HCT116 (cell line): ENCODE results near the gene FOXA1. TPM values are rescaled to one million over a fixed set of nuclear protein-coding genes. Genes with fewer than 3 reads are reported as not detected.
A peak's percentile ranks its signal among the peaks of the same experiment; 100 is the strongest.

ENCODE experiments used
- ATAC-seq: fragments of 200-7000 bp; cut with Tn5 transposase; 2 replicates; pipeline ENCODE4 v1.9.1; 2020; ENCODE audit warnings: mild to moderate bottlenecking, moderate library complexity
- BruUV-seq: library from RNA; stranded (reverse); fragments of 400-500 nt; replicated peaks from 2 replicates; lab custom pipeline; 2021; lab: Mats Ljungman, UMichigan
- CTCF ChIA-PET: fragments of 300-600 bp; sonication (Branson Sonifier 250); formaldehyde crosslinking; loops from one replicate; lab custom pipeline; 2021; ENCODE audit warnings: antibody characterized with exemption; lab: Charles Lee
- POLR2A ChIA-PET: fragments of 300-600, 350-600 bp; sonication (Branson Sonifier 250); formaldehyde crosslinking; loops from one replicate; lab custom pipeline; 2021; ENCODE audit warnings: antibody characterized with exemption; lab: Charles Lee
- RAD21 ChIA-PET, 2 experiments: fragments of 300-600 bp; sonication (Branson Sonifier 250); formaldehyde crosslinking; loops; one replicate each; lab custom pipeline; 2023; ENCODE audit warnings: low total read pairs in 2 of 2; ENCODE audit not compliant: uncharacterized antibody in 2 of 2, unreplicated experiment in 2 of 2, low non-redundant PET in 1 of 2; lab: Charles Lee
- DNase-seq: peaks from one replicate; pipeline ENCODE4 v3.0.0-alpha.2; 2010; ENCODE audit warnings: low read depth, low spot score
- H2AFZ ChIP-seq: fragments of 200-600 bp; shearing (Covaris generic), sonication (generic); 2 replicates; pipeline ENCODE4 v1.6.1; 2017; ENCODE audit warnings: low read depth, mixed run types, mixed read lengths, antibody characterized with exemption, low read length; ENCODE audit not compliant: poor library complexity, severe bottlenecking
- H3K27ac ChIP-seq: 2 replicates; pipeline ENCODE4 v1.5.1; 2012; ENCODE audit warnings: low read depth, low read length
- H3K27me3 ChIP-seq: fragments of 200-600 bp; sonication (generic); 2 replicates; pipeline ENCODE4 v1.6.1; 2016; ENCODE audit warnings: mixed run types, low read length, mixed read lengths; ENCODE audit not compliant: insufficient read depth
- H3K36me3 ChIP-seq, 2 experiments: fragments of 200-500 bp in 1 of 2; fragments of 200-600 bp in 1 of 2; sonication (Bioruptor generic) in 1 of 2; sonication (generic) in 1 of 2; 2 replicates each; pipeline versions ENCODE4 v1.5.1 to v1.6.1; 2014 to 2016; ENCODE audit warnings: low read length in 2 of 2, inconsistent platforms in 1 of 2, mixed read lengths in 1 of 2, mixed run types in 1 of 2; ENCODE audit not compliant: insufficient read depth in 2 of 2, control insufficient read depth in 1 of 2
- H3K4me1 ChIP-seq, 2 experiments: fragments of 200-600 bp in 1 of 2; sonication (generic) in 1 of 2; 2 replicates each; pipeline versions ENCODE4 v1.5.1 to v1.6.1; 2012 to 2017; ENCODE audit warnings: low read length in 2 of 2, inconsistent platforms in 1 of 2, mild to moderate bottlenecking in 1 of 2, mixed read lengths in 1 of 2, mixed run types in 1 of 2, moderate library complexity in 1 of 2; ENCODE audit not compliant: insufficient read depth in 2 of 2, control insufficient read depth in 1 of 2
- H3K4me2 ChIP-seq: fragments of 200-600 bp; sonication (generic); 2 replicates; pipeline ENCODE4 v1.6.1; 2017; ENCODE audit warnings: mixed run types, low read length, mixed read lengths
- H3K4me3 ChIP-seq, 2 experiments: fragments of 200-600 bp in 1 of 2; sonication (generic) in 1 of 2; replicated peaks in 1 of 2; 2 replicates each; pipeline ENCODE4 v1.5.1; 2011 to 2016; ENCODE audit warnings: low read length in 2 of 2, control low read depth in 1 of 2, low read depth in 1 of 2, mild to moderate bottlenecking in 1 of 2, mixed read lengths in 1 of 2, mixed run types in 1 of 2
- H3K79me2 ChIP-seq: fragments of 200-600 bp; sonication (generic); 2 replicates; pipeline ENCODE4 v1.6.1; 2017; ENCODE audit warnings: mild to moderate bottlenecking, mixed run types, low read length, moderate library complexity, mixed read lengths; ENCODE audit not compliant: insufficient read depth
- H3K9ac ChIP-seq: fragments of 200-600 bp; sonication (generic); 2 replicates; pipeline ENCODE4 v1.6.1; 2016; ENCODE audit warnings: low read length, mixed read lengths
- H3K9me2 ChIP-seq: fragments of 200-600 bp; sonication (generic), shearing (Covaris generic); 2 replicates; pipeline ENCODE4 v1.6.1; 2017; ENCODE audit warnings: mixed run types, mild to moderate bottlenecking, moderate library complexity; ENCODE audit not compliant: insufficient read depth
- H3K9me3 ChIP-seq, 2 experiments: fragments of 200-500 bp in 1 of 2; fragments of 200-600 bp in 1 of 2; sonication (Bioruptor generic) in 1 of 2; sonication (generic) in 1 of 2; 2 replicates each; pipeline ENCODE4 v1.6.1; 2014 to 2017; ENCODE audit warnings: low read length in 2 of 2, mixed read lengths in 2 of 2, inconsistent platforms in 1 of 2, low read depth in 1 of 2, mild to moderate bottlenecking in 1 of 2, mixed run types in 1 of 2, moderate library complexity in 1 of 2; ENCODE audit not compliant: control insufficient read depth in 1 of 2, insufficient read depth in 1 of 2
- H4K20me1 ChIP-seq: fragments of 200-600 bp; sonication (generic), shearing (Covaris generic); 2 replicates; pipeline ENCODE4 v1.6.1; 2017; ENCODE audit warnings: mixed run types, mild to moderate bottlenecking, moderate library complexity; ENCODE audit not compliant: insufficient read depth
- CBX3 ChIP-seq: IDR thresholded peaks from 2 replicates; pipeline ENCODE4 v1.6.1; 2012; ENCODE audit warnings: low read depth
- EGR1 ChIP-seq: IDR thresholded peaks from 2 replicates; pipeline ENCODE4 v1.6.1; 2012; ENCODE audit warnings: low read depth
- EZH2 ChIP-seq: fragments of 200-600 bp; sonication (generic); IDR thresholded peaks from 2 replicates; pipeline ENCODE4 v1.6.1; 2017; ENCODE audit warnings: antibody characterized with exemption, mixed run types
- SRF ChIP-seq: IDR thresholded peaks from 2 replicates; pipeline ENCODE4 v1.6.1; 2012; ENCODE audit warnings: low read depth
- YY1 ChIP-seq: IDR thresholded peaks from 2 replicates; pipeline ENCODE4 v1.6.1; 2011; ENCODE audit warnings: low read length, low read depth, moderate library complexity, mild to moderate bottlenecking; ENCODE audit not compliant: insufficient replicate concordance; ENCODE audit errors: extremely low read depth
- intact Hi-C: fragments of 100-400 bp; cut with micrococcal nuclease; formaldehyde crosslinking; loops from 2 replicates; pipeline ENCODE4 v1.10.0; 2022
- total RNA-seq: library from RNA; stranded (reverse); gene quantifications from one replicate; pipeline ENCODE4 v1.2.1, GENCODE V29; 2021; ENCODE audit not compliant: unreplicated experiment

Gene FOXA1
- total RNA-seq, 1 experiment from 2014 or later = 1.3 TPM

GRCh38 chr14:37625597-37626595 is 30.8 kb upstream of the FOXA1 start:
- Histone ChIP-seq H4K20me1 (no peaks in the 10 kb centered on the region), H3K4me3 (no peak overlapping the region), H2AFZ (no peak overlapping the region), H3K9me2 (no peaks in the 10 kb centered on the region), H3K27me3 (no peaks in the 10 kb centered on the region), H3K9ac (no peak overlapping the region), H3K9me3 (no peaks in the 10 kb centered on the region), H3K4me1 (peaks cover 0 to 9% of the 10 kb centered on the region in 2 experiments; a peak in 2 of 4 replicates), H3K27ac (no peak overlapping the region), H3K79me2 (no peaks in the 10 kb centered on the region), H3K36me3 (no peaks in the 10 kb centered on the region), H3K4me2 (no peak overlapping the region)
- ATAC-seq (no peak), DNase-seq (no peak)
- intact Hi-C loops = no loop called here
- TF ChIP-seq SRF = no peak
- CTCF ChIA-PET = no interaction called here
- RAD21 ChIA-PET = no interaction called here
- no TSS peak for BruUV-seq
- POLR2A ChIA-PET = no interaction called here

GRCh38 chr14:37623971-37624370 is 28.9 kb upstream of the FOXA1 start:
- 0 out of 2 replicates have a peak overlapping the region, but pooled peaks have one; percentile 1 for H3K4me2 ChIP-seq
- CTCF ChIA-PET = interaction anchor here (2.1 kb wide), 1 partner anchor 393 kb away, joined by 6 read pairs; no protein-coding TSS in a partner anchor

More at GRCh38 chr14:37623971-37624370, 28.9 kb upstream of the FOXA1 start:
- Histone ChIP-seq H3K9me2 (no peaks in the 10 kb centered on the region), H2AFZ (no peak overlapping the region), H3K4me3 (no peak overlapping the region), H3K27me3 (no peaks in the 10 kb centered on the region), H3K79me2 (no peaks in the 10 kb centered on the region), H3K9ac (no peak overlapping the region), H3K36me3 (no peaks in the 10 kb centered on the region), H3K27ac (no peak overlapping the region), H3K9me3 (no peaks in the 10 kb centered on the region), H4K20me1 (no peaks in the 10 kb centered on the region), H3K4me1 (peaks cover 0 to 9% of the 10 kb centered on the region in 2 experiments; a peak in 2 of 4 replicates)
- no peak for TF ChIP-seq EZH2
- no peak for TF ChIP-seq CBX3
- TF ChIP-seq YY1 = no peak
- TF ChIP-seq EGR1 = no peak
- ATAC-seq (no peak), DNase-seq (no peak)
- POLR2A ChIA-PET = no interaction called here
- intact Hi-C loops = no loop called here
- RAD21 ChIA-PET = no interaction called here
- no TSS peak for BruUV-seq
